DOHH2 (cell line): ENCODE results near the gene R3HDM2.

Source experiments
- H3F3A ChIP-seq: fragments of 200-600 bp; sonication (generic), shearing (Covaris generic); 2 replicates; pipeline ENCODE4 v1.6.0; 2016; ENCODE audit warnings: antibody characterized with exemption, mild to moderate bottlenecking; ENCODE audit not compliant: control insufficient read depth, insufficient read depth
- H3K27ac ChIP-seq: fragments of 200-600 bp; sonication (generic); 2 replicates; pipeline ENCODE4 v1.5.1; 2014; ENCODE audit warnings: low read depth, mild to moderate bottlenecking, low read length, moderate library complexity
- H3K27me3 ChIP-seq: fragments of 200-600 bp; sonication (generic); 2 replicates; pipeline ENCODE4 v1.6.1; 2014; ENCODE audit warnings: mild to moderate bottlenecking, low read length, mixed read lengths; ENCODE audit not compliant: control insufficient read depth
- H3K36me3 ChIP-seq: fragments of 200-600 bp; sonication (generic); 2 replicates; pipeline ENCODE4 v1.6.1; 2014; ENCODE audit warnings: mild to moderate bottlenecking, low read length, moderate library complexity, mixed read lengths; ENCODE audit not compliant: control insufficient read depth
- H3K4me1 ChIP-seq: fragments of 200-600 bp; sonication (generic); 2 replicates; pipeline ENCODE4 v1.6.1; 2014; ENCODE audit warnings: mild to moderate bottlenecking, low read length, mixed read lengths; ENCODE audit not compliant: control insufficient read depth
- H3K4me2 ChIP-seq: fragments of 200-600 bp; sonication (generic); 2 replicates; pipeline ENCODE4 v1.6.0; 2014; ENCODE audit warnings: mild to moderate bottlenecking, low read length, moderate library complexity
- H3K4me3 ChIP-seq: fragments of 200-600 bp; sonication (generic); 2 replicates; pipeline ENCODE4 v1.5.1; 2014; ENCODE audit warnings: mild to moderate bottlenecking, low read length, mixed read lengths
- H3K79me2 ChIP-seq: fragments of 200-600 bp; sonication (generic); 2 replicates; pipeline ENCODE4 v1.6.1; 2014; ENCODE audit warnings: mild to moderate bottlenecking, low read length, mixed read lengths; ENCODE audit not compliant: control insufficient read depth
- H3K9me2 ChIP-seq: fragments of 200-600 bp; sonication (generic); replicated peaks from 2 replicates; pipeline ENCODE4 v1.6.1; 2014; ENCODE audit warnings: mild to moderate bottlenecking, low read length, mixed read lengths; ENCODE audit not compliant: control insufficient read depth
- H3K9me3 ChIP-seq: fragments of 200-600 bp; sonication (generic); 2 replicates; pipeline ENCODE4 v1.6.1; 2014; ENCODE audit warnings: antibody characterized with exemption, low read length, mixed read lengths; ENCODE audit not compliant: control insufficient read depth, insufficient read depth
- H4K20me1 ChIP-seq: fragments of 200-600 bp; sonication (generic); 2 replicates; pipeline ENCODE4 v1.6.0; 2014; ENCODE audit warnings: low read depth, mild to moderate bottlenecking, antibody characterized with exemption, low read length, moderate library complexity; ENCODE audit not compliant: control insufficient read depth, insufficient read depth
- CTCF ChIP-seq: fragments of 200-600 bp; sonication (generic); IDR thresholded peaks from one replicate; pipeline ENCODE4 v1.5.1; 2014; ENCODE audit warnings: antibody characterized with exemption, mild to moderate bottlenecking, low read depth, low read length; ENCODE audit not compliant: poor library complexity, severe bottlenecking
- EZH2phosphoT487 ChIP-seq: fragments of 200-600 bp; sonication (generic); IDR thresholded peaks from 2 replicates; pipeline ENCODE4 v1.6.1; 2017; ENCODE audit warnings: borderline replicate concordance, mild to moderate bottlenecking, antibody characterized with exemption, low read length, moderate library complexity, mixed read lengths

The R3HDM2 gene

DNA sequence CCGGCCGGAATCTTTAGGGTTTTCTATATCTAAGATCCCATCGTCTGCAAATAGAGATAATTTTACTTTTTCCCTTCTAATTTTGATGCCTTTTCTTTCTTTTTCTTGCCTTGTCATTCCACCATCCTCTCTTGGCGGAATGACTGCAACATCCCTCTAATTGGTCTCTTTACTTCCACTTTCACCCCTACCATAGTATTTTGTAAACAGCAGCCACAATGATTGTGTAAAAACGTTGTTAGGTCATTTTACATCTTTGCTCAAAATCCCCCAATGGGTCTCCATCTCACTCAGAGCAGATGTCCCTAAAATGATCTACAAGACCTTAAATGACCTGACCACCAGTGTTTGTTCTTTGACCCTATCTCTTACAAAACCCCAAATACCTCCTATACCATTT, 99.9 kb downstream of the R3HDM2 start:
- Histone ChIP-seq H3K79me2 (no peaks in the 10 kb centered on the region), H3K9me3 (no peaks in the 10 kb centered on the region), H3K27me3 (no peaks in the 10 kb centered on the region), H3K4me2 (no peak overlapping the region), H3K27ac (no peak overlapping the region), H4K20me1 (no peaks in the 10 kb centered on the region), H3K9me2 (no peaks in the 10 kb centered on the region), H3K4me1 (no peaks in the 10 kb centered on the region), H3K36me3 (no peaks in the 10 kb centered on the region), H3F3A (no peaks in the 10 kb centered on the region), H3K4me3 (no peak overlapping the region)
- TF ChIP-seq CTCF (no peak), EZH2phosphoT487 (no peak)

GRCh38 chr12:57329219-57329618, 101.6 kb downstream of the R3HDM2 start:
- Histone ChIP-seq H3K4me3 (no peak overlapping the region), H3K79me2 (no peaks in the 10 kb centered on the region), H3K9me3 (no peaks in the 10 kb centered on the region), H4K20me1 (no peaks in the 10 kb centered on the region), H3K27me3 (no peaks in the 10 kb centered on the region), H3K4me2 (no peak overlapping the region), H3K36me3 (no peaks in the 10 kb centered on the region), H3K4me1 (no peaks in the 10 kb centered on the region), H3K27ac (no peak overlapping the region), H3K9me2 (no peaks in the 10 kb centered on the region), H3F3A (no peaks in the 10 kb centered on the region)
- TF ChIP-seq CTCF (no peak), EZH2phosphoT487 (no peak)

- no peaks in the 10 kb centered on the region for H3K79me2 ChIP-seq
- H3K9me2 ChIP-seq = no peaks in the 10 kb centered on the region
- no peaks in the 10 kb centered on the region for H3K27me3 ChIP-seq
- TF ChIP-seq EZH2phosphoT487 = no peak
- no peaks in the 10 kb centered on the region for H3K9me3 ChIP-seq
- H3K36me3 ChIP-seq = no peaks in the 10 kb centered on the region
- no peaks in the 10 kb centered on the region for H4K20me1 ChIP-seq
- H3K27ac ChIP-seq = no peak overlapping the region
- no peak overlapping the region for H3K4me3 ChIP-seq
- no peaks in the 10 kb centered on the region for H3F3A ChIP-seq
- H3K4me1 ChIP-seq = no peaks in the 10 kb centered on the region
- H3K4me2 ChIP-seq = no peak overlapping the region
These were observed 105.4 kb downstream of the R3HDM2 start for GRCh38 chr12:57325395-57325794.

GRCh38 chr12:57323416-57323815, 107.4 kb downstream of the R3HDM2 start:
- H3F3A ChIP-seq = no peaks in the 10 kb centered on the region

More at GRCh38 chr12:57323416-57323815, 107.4 kb downstream of the R3HDM2 start:
- H3K36me3 ChIP-seq = no peaks in the 10 kb centered on the region
- no peaks in the 10 kb centered on the region for H3K4me1 ChIP-seq
- no peak overlapping the region for H3K27ac ChIP-seq
- H3K79me2 ChIP-seq = no peaks in the 10 kb centered on the region
- H3K27me3 ChIP-seq = no peaks in the 10 kb centered on the region
- TF ChIP-seq EZH2phosphoT487 (no peak), CTCF (no peak)
- no peaks in the 10 kb centered on the region for H3K9me3 ChIP-seq
- H3K9me2 ChIP-seq = no peaks in the 10 kb centered on the region
- no peaks in the 10 kb centered on the region for H4K20me1 ChIP-seq
- no peak overlapping the region for H3K4me2 ChIP-seq
- no peak overlapping the region for H3K4me3 ChIP-seq
